NK-92 (cell line): Measurements from ENCODE around the gene KCNMA1.

Source experiments
- DNase-seq: peaks from one replicate; lab custom pipeline; 2025; ENCODE audit not compliant: unreplicated experiment; lab: John Stamatoyannopoulos, UW

KCNMA1 gene

GRCh38 chr10:77172086-77172485, 465.5 kb downstream of the KCNMA1 start:
- no peak for DNase-seq

DNA sequence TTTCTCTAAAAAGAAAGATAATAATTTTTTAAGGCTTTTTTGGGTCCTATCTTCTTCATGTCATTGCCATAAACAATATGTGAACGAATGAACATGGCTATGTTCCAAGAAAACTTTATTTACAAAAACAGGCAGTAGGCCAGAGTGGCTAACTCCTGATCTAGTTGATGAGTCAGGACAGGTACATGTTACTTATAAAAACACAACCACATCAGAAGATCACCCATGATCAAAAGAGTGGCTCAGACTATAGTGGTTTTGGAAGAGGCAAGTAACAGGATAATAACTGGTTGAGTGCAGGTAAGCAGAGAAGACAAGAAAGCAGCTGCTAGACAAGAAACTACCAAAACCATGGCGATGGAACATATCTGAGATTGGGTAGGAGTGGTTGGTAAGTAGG, 468.7 kb downstream of the KCNMA1 start:
- DNase-seq, result no peak

- no peak for DNase-seq
Observed at GRCh38 chr10:77168161-77168560, 469.4 kb downstream of the KCNMA1 start.

DNA sequence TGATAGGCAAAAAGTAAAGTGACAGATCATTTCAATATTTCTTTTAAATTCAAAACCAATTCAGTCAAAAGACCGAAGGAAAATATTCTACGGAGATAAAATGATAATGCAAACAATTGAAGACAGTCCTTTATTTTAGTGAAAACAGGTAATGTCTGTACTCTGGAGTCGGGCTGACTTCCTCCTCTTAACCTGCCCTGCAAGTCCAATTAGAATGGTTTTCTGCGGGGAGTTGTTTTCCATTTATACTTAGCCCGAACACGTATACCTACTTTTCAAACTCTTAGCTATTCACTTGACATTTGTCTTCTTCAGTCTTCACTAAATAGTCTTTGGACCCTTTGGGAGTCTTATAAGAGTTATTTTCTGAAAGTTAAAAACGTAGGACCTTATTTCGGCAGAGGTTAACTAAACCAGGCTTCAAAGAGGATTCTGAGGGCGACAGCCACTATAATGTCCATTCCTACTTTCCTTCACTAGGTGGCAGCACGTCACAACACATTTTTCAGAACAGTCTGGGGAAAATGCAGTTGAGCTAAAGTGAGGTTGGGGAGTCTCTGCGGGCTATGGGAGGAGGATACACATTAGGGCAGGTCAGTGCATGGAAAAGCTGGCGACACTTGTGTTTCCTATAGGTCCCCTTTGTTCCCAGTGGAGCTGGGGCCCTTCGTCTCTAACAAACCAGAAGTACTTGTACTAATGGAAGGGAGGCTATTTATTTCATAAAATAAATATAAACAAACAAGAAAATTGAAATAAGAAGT, 472.0 kb downstream of the KCNMA1 start:
- no peak for DNase-seq

DNA sequence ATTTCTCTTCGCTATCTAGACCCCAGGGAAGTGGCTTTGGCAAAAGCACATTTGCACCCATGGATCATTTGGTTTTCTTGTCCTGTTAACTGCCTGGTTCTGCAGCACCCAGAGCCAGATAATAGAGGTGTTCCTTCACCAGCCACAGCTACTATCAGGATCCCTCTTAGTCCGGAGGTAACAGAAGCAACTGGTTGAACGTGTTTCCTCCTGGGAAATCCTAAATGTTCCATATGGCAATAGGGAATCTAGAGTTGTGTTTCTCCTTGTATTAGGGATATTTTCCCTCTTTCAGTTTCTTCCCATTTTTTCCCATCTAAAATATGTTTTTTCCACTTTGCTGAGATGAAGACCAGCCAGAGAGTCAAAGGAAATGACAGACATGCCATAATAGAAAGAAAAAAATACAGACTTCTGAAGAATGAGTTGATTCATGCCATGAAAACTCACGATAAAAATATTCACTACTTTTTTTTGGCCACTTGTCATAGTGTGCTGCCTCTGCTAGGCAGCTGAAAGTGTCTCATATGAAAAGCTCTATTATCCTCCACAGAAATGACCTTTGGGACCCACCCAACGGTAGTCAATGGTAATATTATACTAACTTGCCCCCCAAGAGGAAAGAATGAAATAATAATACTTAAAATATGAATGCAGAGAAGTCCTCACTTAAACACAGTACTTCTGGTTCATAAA, 472.8 kb downstream of the KCNMA1 start:
- no peak for DNase-seq

- DNase-seq, result no peak
Observed at GRCh38 chr10:77163670-77164348, 473.8 kb downstream of the KCNMA1 start.

- no peak for DNase-seq
Observed at GRCh38 chr10:77162697-77163096, 474.9 kb downstream of the KCNMA1 start.

- DNase-seq, result no peak
Observed at GRCh38 chr10:77160679-77161078, 476.9 kb downstream of the KCNMA1 start.

GRCh38 chr10:77159538-77160110, 478.0 kb downstream of the KCNMA1 start:
- no peak for DNase-seq

- DNase-seq, result no peak
Observed at GRCh38 chr10:77158666-77159065, 478.9 kb downstream of the KCNMA1 start.

DNA sequence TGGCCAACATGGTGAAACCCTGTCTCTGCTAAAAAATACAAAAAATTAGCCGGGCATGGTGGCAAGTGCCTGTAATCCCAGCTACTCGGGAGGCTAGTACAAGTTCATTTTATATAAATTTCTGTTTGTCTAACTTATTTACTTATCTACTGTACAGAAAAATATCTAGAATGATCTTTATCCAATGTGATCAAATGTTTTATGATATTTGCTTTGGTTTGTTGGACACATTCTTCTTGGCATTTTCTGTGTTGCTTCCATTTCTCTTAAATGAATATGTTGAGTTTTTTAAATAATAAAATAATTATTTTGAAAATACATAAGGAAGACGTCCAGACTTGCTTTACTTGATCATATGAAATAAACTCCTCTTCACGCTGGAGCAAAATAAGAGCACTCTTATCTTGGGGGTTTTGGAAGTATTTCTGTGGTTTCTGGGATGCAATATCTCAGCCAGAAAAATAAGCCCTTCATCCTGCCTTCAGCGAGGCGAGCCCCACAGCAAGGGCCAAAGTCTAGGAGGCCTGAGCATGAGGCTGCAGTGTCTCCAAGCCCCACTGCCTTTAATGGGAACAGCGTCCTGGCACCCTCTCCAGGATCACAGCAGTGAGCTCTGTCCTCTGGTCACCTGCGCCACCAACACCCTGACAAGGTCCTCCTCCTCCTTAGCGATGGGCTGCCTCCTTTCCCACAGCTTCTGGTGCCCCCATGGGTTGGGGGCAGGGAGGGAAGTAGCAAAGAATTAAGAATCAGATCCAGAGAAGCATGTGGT, 480.2 kb downstream of the KCNMA1 start:
- DNase-seq, result no peak

GRCh38 chr10:77156406-77156879, 481.2 kb downstream of the KCNMA1 start:
- no peak for DNase-seq

DNA sequence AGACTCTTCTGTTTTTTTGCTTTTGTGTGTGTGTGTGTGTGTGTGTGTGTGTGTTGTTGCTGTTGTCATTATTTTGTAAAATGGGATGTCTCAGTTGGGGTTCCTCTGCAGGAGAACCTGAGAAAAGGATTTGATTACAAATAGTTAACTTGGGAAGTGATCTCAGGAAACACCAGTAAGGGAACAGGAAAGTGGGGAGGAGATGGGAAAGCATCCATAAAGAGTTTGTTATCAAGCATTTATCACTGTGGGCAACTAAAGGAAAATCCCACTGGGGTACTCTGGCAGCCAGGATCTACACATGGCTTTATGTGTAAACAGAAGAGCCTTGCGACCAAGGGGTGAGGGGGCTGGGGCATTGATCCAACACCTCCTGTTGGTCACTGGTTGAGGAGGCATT, 485.4 kb downstream of the KCNMA1 start:
- DNase-seq, result no peak

DNA sequence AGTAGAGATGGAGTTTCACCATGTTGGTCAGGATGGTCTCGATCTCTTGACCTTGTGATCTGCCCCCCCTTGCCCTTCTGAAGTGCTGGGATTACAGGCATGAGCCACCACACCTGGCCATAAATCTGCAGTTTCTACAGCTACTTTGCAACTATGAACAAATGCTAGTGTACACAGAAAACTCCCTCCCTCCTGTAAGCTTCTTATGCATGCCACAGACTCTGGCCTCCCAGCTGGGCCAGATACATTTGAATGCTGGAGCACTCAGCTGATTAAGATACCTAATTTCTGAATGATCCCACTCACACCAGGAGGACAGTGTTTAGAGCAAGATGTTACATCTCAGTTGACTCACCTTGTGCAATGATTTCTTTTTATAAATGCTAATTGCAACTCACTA, 486.2 kb downstream of the KCNMA1 start:
- no peak for DNase-seq

- DNase-seq, result no peak
Observed at GRCh38 chr10:77149706-77150105, 487.9 kb downstream of the KCNMA1 start.

DNA sequence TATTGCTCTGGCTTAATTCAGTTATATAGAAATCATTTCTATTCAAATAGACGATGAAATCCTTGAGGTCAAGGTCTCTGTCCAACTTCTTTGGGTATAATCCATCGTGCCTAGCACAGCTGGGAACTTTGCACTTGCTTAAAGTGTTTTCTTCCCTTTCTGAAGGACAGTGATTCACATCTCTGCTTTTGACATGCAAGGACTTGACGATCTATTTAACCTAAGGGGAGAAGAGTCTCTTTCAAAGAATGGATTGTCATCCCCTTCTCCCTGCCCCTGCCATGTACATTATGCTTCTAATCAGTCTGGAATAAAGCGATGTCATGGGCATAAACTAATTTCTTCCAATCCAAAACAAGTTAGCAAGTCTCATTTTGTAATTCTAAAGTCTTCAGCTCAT, 488.6 kb downstream of the KCNMA1 start:
- DNase-seq, result no peak

GRCh38 chr10:77147871-77148270, 489.7 kb downstream of the KCNMA1 start:
- DNase-seq, result no peak

DNA sequence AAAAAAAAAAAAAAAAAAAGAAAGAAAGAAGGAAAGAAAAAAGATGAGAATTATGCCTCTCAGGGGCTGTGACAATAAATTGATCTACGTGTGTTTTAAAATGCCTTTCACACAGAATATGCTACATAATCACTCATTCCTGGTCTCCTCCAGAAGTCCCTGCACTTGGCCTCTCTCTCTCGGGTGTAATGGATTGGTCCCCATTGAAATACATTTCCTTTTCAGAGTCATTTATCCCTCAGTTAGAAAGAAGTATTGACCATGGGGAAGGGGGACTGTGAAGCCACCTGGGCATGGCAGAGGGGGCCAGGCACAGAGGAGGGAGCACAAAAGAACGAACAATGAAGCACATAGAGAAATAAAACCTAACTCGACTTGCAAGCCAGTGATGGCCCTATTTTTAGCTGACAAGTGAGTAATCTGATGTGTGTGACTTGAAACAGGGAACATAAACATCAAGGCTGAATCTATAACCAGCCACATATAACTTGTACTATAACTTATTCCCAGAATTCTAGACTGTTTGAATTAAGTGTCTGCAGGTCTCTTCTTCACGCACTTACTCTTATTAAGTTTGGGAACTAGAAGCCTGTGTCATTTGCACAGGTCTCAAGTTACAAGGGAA, 490.8 kb downstream of the KCNMA1 start:
- no peak for DNase-seq

DNA sequence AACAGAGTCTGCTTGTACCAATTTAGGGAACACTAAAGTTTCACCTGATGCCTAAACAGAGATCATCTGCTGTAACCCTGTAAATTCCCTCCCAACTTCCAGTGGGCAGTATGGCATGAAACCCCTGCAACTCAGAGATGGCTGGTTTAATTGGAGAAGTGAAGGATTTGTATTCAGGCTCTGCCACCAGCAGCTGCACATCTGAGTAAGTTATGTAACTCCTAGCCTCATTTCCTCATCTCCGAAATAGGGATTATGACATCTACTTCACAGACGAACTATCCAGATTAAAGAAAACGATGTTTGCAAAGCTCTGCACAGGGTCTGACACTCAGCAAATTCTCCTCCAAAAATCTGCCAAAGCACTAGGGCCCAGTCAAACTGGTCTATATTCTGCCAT, 493.0 kb downstream of the KCNMA1 start:
- DNase-seq, result no peak
